Effector memory CD4-positive, alpha-beta T cell (primary cell): ENCODE results near the gene APCS.

Experiments used
- DNase-seq, 3 donors: peaks; one replicate each; pipeline ENCODE4 v3.0.0-alpha.2; 2020
- H3K27ac ChIP-seq: 2 replicates; pipeline ENCODE4 v1.7.0; 2013; ENCODE audit warnings: mild to moderate bottlenecking, low read length, moderate library complexity; ENCODE audit not compliant: insufficient read depth, poor library complexity, severe bottlenecking
- H3K27me3 ChIP-seq: replicated peaks from 2 replicates; pipeline ENCODE4 v1.7.0; 2013; ENCODE audit warnings: mild to moderate bottlenecking, low read length; ENCODE audit not compliant: insufficient read depth, control insufficient read depth, poor library complexity, severe bottlenecking
- H3K36me3 ChIP-seq: 2 replicates; pipeline ENCODE4 v1.7.0; 2013; ENCODE audit warnings: mild to moderate bottlenecking, low read length, moderate library complexity; ENCODE audit not compliant: control insufficient read depth, insufficient read depth
- H3K4me1 ChIP-seq: 2 replicates; pipeline ENCODE4 v1.7.0; 2013; ENCODE audit warnings: low read length, mild to moderate bottlenecking; ENCODE audit not compliant: control insufficient read depth, insufficient read depth, poor library complexity, severe bottlenecking
- H3K4me3 ChIP-seq: 2 replicates; pipeline ENCODE4 v1.7.0; 2013; ENCODE audit warnings: low read length, low read depth, mild to moderate bottlenecking; ENCODE audit not compliant: insufficient read depth, poor library complexity, severe bottlenecking
- H3K9me3 ChIP-seq: 2 replicates; pipeline ENCODE4 v1.7.0; 2013; ENCODE audit warnings: mild to moderate bottlenecking, low read length, moderate library complexity; ENCODE audit not compliant: control insufficient read depth
- total RNA-seq, 3 donors: gene quantifications; one replicate each; lab custom pipeline; 2026; lab: John Stamatoyannopoulos, UW

Gene APCS
- 0 reads per million in 3 donors for total RNA-seq

- DNase-seq = no peak
- Histone ChIP-seq H3K27me3 (peaks cover 4% of the 10 kb centered on the region), H3K36me3 (no peaks in the 10 kb centered on the region), H3K27ac (no peak within 1 kb of the TSS), H3K4me3 (no peak within 1 kb of the TSS), H3K9me3 (no peaks in the 10 kb centered on the region), H3K4me1 (no peaks in the 10 kb centered on the region)
Observed at GRCh38 chr1:159587461-159587951, at the start of gene APCS. Gene APCS, plus strand, starts transcription at chr1:159587826. Its CDS starts 96 bp downstream, at chr1:159587922.

DNA sequence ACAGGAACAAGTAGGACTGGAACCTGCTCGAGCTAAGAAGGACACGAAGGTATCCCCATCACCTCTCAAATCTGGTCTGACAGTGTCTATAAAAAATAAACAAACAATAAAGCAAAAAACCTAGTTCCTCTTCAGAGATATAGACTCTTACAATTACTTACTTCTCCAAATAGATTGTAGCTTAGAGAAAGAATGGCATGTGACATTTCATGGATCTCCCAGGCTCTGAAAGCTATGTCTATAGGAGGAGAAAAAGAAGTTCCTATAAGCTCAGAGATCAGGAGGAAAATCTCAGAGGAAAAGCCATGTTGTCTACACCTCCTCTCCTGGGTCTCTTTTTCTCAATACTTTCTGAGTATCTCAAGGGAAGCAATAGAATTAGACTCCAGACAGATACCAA, 39.5 kb upstream of the APCS start:
- H3K27me3 ChIP-seq = no peaks in the 10 kb centered on the region
- DNase-seq = no peak
- H3K4me1 ChIP-seq = no peaks in the 10 kb centered on the region
- no peak overlapping the region for H3K4me3 ChIP-seq
- no peak overlapping the region for H3K27ac ChIP-seq
- H3K9me3 ChIP-seq = no peaks in the 10 kb centered on the region
- H3K36me3 ChIP-seq = no peaks in the 10 kb centered on the region

DNA sequence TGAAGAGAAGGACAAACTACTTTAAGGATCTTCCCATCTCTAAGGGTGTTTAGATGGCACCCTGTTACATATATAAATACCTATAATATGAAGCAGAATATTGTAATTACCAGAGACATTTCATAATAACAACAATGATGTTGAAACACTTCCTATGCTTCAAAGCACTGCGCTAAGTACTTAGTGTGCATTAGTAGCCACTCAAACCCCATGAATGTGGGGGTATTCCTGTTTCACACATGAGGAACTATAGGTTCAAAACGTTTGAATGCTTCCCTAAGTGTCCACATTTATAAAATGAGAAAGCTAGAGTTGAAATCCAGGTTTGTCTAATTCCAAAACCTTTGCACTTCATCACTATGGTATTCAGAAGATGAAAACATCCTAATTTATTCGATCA, 33.4 kb upstream of the APCS start:
- Histone ChIP-seq H3K4me3 (no peak overlapping the region), H3K27me3 (no peaks in the 10 kb centered on the region), H3K9me3 (no peaks in the 10 kb centered on the region), H3K36me3 (no peaks in the 10 kb centered on the region), H3K27ac (no peak overlapping the region), H3K4me1 (no peaks in the 10 kb centered on the region)
- DNase-seq = no peak

- H3K9me3 ChIP-seq = no peaks in the 10 kb centered on the region
- no peak overlapping the region for H3K27ac ChIP-seq
- no peak for DNase-seq
Observed at GRCh38 chr1:159554696-159555095, 32.9 kb upstream of the APCS start.

GRCh38 chr1:159556931-159557369, 30.7 kb upstream of the APCS start:
- H3K9me3 ChIP-seq = no peaks in the 10 kb centered on the region

More at GRCh38 chr1:159554696-159555095, 32.9 kb upstream of the APCS start:
- Histone ChIP-seq H3K4me3 (no peak overlapping the region), H3K36me3 (no peaks in the 10 kb centered on the region), H3K27me3 (no peaks in the 10 kb centered on the region), H3K4me1 (no peaks in the 10 kb centered on the region)

DNA sequence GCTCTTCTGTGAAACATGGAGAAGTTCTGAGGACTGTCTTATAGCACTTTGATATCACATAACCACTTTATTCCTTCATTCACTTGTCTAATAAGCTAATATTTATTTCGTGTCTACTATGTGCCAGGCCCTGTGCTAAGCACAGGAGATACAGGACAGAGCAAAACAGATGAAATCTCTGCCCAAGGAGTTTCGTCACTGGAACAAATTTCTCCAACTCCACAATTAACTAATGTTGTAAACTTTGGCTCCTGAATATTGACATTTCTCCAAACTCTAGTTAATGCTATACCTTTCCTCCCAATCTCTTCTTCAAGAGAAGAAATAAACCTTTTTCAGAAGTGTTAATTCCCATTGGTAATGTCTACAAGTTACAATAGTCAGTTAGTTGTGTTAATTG, 27.0 kb upstream of the APCS start:
- no peak for DNase-seq
- Histone ChIP-seq H3K4me1 (no peaks in the 10 kb centered on the region), H3K27ac (no peak overlapping the region), H3K27me3 (peaks cover 4% of the 10 kb centered on the region), H3K36me3 (no peaks in the 10 kb centered on the region), H3K9me3 (no peaks in the 10 kb centered on the region), H3K4me3 (no peak overlapping the region)

More at GRCh38 chr1:159556931-159557369, 30.7 kb upstream of the APCS start:
- no peaks in the 10 kb centered on the region for H3K4me1 ChIP-seq
- H3K4me3 ChIP-seq = no peak overlapping the region
- no peak overlapping the region for H3K27ac ChIP-seq
- H3K36me3 ChIP-seq = no peaks in the 10 kb centered on the region
- no peak for DNase-seq
- peaks cover 4% of the 10 kb centered on the region for H3K27me3 ChIP-seq

DNA sequence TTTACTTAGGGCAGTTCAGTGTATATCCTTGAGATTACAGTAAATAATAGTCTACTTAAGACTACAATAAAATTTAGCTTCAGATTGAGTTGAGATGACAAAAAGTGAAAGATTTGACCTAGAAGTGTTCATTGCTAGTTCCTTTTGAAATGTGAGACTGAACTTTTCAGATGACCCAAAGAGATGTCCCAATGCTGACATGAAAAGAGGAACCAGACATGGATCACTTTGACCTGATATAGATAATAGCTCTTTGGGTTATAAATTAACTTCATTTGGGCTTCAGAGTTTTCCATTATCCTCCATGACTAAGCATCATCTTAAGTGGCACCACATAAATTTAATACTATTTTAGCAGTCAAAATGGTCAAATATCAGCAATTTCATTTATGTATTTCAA, 26.1 kb upstream of the APCS start:
- Histone ChIP-seq H3K4me3 (no peak overlapping the region), H3K36me3 (no peaks in the 10 kb centered on the region), H3K27ac (no peak overlapping the region), H3K9me3 (no peaks in the 10 kb centered on the region), H3K27me3 (peaks cover 4% of the 10 kb centered on the region), H3K4me1 (no peaks in the 10 kb centered on the region)
- DNase-seq = no peak

DNA sequence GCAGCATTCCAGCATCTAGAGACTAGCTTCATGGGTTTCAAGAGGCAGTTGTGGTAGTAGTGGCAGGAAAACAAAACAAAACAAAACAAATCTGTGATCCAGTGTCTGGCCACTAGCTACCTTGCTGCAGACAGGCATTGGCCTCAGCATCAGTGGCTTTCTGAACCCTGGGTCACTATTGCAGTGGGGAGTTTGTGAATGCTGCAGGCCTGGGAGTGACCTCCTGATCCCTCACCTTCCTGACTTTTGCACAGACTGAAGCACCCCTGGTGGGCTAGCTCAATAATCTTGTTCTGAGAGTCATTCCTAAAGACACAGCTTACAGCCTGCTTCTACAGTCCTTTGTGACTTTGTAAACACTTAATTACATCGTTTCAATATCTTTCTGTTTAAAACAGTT, 24.9 kb upstream of the APCS start:
- Histone ChIP-seq H3K27ac (no peak overlapping the region), H3K4me1 (no peaks in the 10 kb centered on the region), H3K4me3 (no peak overlapping the region), H3K27me3 (peaks cover 4% of the 10 kb centered on the region), H3K9me3 (no peaks in the 10 kb centered on the region), H3K36me3 (no peaks in the 10 kb centered on the region)
- DNase-seq = no peak

- H3K27ac ChIP-seq = no peak overlapping the region
- H3K4me1 ChIP-seq = no peaks in the 10 kb centered on the region
- no peak for DNase-seq
- H3K27me3 ChIP-seq = peaks cover 2% of the 10 kb centered on the region
- H3K4me3 ChIP-seq = no peak overlapping the region
- H3K9me3 ChIP-seq = no peaks in the 10 kb centered on the region
- H3K36me3 ChIP-seq = no peaks in the 10 kb centered on the region
Observed at GRCh38 chr1:159577446-159577845, 10.2 kb upstream of the APCS start.

- Histone ChIP-seq H3K27me3 (peaks cover 6% of the 10 kb centered on the region), H3K4me3 (no peak overlapping the region), H3K4me1 (no peaks in the 10 kb centered on the region), H3K27ac (no peak overlapping the region), H3K9me3 (no peaks in the 10 kb centered on the region), H3K36me3 (no peaks in the 10 kb centered on the region)
- no peak for DNase-seq
Observed at GRCh38 chr1:159580340-159580739, 7.3 kb upstream of the APCS start.
